ENCODE data around the gene CNPY2.
"Not testable (repeated sequence)": the region's sequence is repeated elsewhere in the genome, so short reads cannot be mapped to it uniquely, and the experiment has no call there.

CNPY2 gene

DNA sequence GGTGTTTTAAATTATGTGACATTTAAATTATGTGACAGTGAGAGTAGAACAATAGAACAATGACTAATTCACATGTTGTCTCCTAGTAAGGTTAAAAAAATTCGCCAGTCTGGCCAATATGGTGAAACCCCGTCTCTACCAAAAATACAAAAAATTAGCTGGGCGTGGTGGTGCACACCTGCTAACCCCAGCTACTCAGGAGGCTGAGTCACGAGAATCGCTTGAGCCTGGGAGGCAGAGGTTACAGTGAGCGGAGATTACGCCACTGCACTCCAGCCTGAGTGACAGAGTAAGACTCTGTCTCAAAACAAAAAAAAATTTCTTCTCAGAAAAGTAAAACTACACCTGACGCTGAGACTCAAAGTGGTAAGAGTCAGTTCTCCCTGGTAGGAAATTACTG lies 18.4 kb downstream of the CNPY2 start:
- no peak for DNase-seq

DNA sequence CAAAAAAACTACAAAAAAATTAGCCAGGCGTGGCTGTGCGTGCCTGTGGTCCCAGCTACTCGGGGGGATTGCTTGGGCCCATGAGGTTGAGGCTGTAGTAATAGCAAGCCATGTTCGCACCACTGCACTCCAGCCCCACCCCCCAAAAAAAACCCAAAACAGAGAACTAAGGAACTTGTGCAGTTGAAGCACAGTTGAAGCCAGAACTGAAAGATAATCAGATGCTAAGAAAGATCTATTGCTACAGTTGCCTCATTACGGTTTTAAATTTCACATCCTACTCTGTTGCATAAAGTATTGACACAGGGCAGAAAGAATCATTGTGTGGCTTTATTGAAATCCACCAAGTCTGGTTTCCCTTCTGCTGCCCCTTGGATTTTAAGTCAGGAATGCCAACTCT lies 19.5 kb downstream of the CNPY2 start:
- DNase-seq: no peak

DNA sequence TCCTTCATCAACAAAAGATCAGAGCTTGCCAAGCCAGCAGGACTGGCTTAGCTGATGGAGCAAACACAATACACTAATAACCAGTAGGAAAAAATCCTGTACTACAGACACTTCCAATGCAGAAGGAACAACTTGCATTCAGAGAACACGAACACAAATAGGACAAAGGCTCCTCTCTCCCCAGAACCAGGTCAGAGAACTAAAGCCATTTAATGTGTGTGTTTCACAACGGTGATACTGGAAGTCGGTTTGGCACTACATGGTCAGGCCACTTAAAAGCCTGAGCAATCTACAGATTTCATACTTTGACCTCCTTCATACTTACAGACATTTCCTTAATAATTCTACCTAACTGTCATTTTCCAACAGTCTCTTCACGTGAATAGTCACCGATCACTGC lies 22.0 kb downstream of the CNPY2 start:
- no peak for DNase-seq

DNA sequence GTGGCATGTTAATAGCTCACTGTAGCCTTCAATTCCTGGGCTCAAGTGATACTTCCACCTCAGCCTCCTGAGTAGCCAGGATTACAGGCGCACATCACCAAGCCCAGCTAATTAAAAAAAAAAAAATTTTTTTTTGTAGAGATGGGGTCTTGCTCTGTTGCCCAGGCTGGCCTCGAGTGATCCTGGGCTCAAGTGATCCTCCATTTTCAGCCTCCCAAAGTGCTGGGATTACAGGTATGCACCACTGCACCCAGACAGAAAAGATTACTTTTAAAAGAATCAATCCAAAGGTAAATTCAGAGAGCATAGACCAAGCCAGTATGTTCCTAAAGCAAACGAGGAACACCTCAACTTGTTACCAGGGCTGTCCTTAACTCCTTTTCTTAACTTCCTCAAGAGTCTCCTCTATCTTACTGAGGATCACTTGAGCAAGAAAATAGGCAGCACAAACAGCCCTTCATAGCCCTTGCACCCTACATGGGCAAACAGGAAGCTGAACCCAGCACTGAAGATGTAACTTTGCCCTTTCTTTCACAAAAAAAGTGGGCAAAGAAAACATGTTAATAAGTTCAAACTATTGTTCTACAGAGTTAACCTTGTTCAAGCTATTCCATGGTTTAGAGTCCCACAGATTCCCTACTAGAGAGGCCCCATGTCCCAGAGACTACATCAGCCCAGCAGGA lies 26.9 kb downstream of the CNPY2 start:
- DNase-seq: no peak

DNA sequence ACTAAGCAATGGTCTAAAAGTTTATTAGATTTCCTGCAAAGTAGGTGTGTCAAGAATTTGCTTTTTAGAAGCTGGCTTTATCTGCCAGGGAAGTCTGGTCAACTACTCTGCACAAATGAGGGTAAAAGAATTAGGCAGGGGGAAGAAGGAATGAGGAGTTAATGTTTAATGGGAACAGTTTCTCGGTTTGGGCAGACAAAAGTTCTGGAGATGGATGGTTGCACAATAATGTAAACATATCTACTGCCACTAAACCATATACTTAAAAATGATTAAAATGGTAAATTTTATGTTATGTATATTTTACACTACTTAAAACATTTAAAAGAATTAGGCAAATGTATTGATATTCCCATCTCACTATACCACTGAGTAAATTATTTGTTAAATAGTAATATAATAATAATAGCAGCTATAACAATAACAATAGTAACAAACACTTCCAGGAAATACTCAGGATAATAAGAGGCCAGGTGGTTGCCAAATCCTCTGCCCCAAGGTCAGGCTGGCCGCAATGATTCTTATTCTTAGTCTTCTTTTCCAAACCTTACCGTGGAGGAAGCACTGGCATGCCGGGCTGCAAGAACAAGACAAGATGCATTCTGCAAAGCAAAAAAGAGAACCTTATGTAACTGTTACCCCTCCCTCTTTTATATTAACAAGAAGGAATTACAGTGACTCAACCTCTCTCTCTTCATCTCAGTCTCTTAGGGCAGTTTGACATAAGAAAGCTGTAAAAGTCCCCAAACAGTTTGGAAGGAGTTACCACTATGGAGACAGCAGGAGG lies 29.6 kb downstream of the CNPY2 start:
- no peak for DNase-seq

DNA sequence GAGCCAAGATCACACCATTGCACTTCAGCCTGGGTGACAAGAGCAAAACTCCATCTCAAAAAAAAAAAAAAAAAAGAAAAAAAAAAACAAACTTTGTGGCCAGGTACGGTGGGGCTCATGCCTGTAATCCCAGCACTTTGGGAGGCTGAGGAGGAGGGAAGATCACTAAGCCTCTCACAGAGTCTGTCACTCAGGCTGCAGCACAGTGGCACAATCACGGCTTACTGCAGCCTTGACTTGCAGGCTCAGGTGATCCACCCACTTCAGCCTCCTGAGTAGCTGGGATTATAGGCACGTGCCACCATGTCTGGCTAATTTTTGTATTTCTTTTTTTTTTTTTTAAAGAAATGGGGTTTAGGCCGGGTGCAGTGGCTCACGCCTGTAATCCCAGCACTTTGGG lies 31.5 kb downstream of the CNPY2 start:
- not testable (repeated sequence) for DNase-seq

DNA sequence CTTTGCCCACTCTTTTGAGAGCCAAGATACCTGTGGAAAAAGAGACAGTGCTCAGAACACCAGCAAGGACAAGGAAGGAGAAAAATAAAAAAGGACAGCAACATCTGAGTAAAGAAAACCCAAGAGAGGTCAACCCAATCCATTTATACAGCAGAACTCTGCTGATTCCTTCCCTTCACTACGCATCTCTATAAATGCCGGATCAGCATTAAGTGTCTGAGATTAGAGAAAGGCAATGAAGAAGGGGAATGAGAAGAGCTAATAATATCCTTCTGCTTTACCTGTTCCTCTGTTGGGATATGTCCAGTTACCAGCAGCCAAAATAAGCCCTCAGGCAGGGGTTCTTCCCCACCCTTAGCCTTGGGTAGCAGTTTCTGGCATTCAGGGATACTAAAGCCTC lies 33.2 kb downstream of the CNPY2 start:
- DNase-seq: no peak

DNA sequence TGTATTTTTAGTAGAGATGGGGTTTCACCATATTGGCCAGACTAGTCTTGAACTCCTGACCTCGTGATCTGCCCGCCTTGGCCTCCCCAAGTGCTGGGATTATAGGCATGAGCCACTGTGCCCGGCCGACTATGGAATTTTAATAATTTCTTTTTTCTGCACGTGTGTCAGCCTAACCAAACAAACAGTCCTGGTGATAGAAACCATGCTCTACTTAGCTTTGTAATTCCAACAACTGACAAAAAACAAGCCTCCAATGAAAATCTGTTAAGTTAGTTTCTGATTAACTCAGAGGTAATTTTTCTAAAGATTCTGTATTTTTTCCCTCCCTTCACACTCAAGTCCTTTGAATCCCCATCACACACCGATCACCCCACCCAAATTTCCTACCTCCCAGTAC lies 33.8 kb downstream of the CNPY2 start:
- DNase-seq: no peak

DNA sequence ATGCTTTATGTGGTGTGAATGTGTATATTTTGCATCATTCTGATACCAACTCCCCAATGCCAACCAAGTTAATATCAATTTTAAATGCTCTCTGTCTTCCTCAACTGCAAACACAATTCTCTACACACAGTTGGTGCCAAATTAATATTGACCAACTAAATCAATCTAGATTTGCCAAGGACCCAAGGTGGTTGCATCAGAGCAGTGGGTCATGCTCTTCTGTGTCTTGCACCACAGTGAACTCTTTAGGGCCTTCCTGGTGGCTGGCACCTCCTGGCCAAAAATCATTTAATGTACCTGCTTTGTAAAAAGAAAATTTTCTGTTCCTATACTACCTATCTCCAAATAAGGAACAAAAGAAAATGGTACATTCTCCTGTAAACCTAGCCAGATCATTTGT lies 34.9 kb downstream of the CNPY2 start:
- DNase-seq: no peak

DNA sequence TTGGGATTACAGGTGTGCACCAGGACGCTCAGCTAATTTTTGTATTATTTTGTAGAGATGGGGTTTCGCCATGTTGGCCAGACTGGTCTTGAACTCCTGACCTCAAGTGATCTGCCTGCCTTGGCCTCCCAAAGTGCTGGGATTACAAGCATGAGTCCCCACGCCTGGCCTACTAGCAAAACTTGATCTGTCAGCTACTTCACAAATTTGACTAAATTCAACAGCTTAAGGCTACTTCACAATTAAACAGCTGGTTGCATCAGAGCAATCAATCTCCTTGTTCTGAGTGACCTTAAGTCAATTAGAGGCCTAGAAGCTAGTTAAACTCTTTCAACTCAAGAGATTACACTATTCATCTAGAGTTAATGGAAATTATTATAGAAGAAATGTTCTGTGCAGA lies 36.9 kb downstream of the CNPY2 start:
- DNase-seq: no peak

DNA sequence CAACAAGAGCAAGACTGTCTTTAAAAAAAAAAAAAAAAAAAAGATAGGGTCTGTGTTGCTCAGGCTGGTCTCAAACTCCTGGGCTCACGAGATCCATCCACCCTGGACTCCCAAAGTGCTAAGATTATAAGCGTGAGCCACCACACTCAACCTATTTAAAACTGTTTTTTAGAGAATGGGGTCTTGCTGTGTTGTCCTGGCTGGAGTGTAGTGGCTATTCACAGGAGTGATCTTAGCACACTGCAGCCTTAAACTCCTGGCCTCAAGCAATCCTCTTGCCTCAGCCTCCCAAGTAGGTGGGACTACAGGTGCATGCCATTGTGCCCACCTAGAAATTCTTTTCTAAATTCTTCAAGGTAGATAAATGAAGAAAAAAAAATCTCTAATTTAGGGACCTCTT lies 41.5 kb downstream of the CNPY2 start:
- no peak for DNase-seq

DNA sequence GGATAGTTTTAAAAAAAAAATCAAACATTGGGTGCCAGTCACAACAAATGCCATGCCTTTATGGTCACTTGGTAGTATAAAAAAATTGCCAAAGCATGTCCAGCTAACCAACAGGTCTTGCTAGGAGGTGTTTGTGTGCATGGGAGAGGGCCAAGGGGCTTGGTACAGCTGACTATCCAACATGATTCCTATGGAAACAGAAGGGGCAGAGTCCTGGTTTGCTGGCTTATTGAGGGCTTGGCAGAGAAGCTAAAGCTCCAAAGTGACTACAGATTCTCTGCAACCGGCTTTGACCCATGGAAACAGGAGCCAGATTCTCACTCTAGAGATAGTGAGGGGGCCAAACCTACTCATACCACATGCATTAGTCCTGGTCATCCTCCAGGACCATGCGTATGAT lies 43.3 kb downstream of the CNPY2 start:
- DNase-seq: not testable (repeated sequence)

DNA sequence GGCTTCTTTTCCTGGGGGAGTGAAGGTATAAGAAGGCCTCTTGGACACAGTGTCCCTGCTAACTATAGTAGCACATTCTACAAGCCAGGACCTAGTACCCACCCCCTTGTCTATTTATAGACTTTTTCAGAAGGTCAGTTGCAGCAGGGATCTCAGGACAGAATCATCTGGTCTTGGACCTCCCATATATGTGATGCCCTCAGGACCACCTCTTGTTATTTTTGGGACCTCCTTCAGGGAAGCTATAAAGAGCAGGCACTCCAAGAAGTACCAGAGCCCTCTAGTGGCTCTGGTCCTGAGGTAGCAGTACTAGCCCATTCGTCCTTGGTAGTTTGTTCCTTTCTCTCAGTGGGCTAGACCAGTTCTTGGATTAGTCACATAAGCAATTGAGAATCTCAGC lies 44.8 kb downstream of the CNPY2 start:
- no peak for DNase-seq

DNA sequence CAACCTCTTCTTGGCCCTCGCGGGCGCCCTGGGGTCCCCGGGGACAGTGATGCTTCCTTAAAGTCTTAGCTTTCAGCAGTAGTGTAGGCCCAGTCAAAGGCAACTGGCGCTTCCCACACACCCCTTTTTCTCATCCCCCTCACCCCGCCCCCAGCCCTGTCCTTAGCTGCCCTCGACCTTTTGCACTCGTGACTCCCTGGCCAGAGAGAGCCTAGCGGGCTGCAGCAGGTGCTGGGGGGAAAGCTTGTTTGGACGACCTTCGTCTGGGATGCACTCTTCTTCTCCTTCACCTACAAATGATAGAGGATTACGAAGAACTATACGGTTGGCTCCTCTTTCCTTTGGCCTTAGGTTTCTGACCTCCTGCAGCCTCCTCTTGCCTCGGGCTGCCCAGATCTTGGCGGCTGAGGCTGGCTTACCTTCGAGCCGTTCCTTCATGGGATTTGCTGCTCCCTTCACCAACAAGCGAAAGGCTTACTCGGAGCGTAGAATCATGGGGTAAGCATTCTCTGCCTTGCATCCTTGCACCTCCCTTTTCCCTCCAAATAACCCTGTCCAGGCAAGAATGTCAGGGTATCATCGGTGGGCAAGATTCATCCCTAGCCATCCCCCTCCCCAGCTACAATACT lies 48.2 kb downstream of the CNPY2 start:
- DNase-seq: no peak

DNA sequence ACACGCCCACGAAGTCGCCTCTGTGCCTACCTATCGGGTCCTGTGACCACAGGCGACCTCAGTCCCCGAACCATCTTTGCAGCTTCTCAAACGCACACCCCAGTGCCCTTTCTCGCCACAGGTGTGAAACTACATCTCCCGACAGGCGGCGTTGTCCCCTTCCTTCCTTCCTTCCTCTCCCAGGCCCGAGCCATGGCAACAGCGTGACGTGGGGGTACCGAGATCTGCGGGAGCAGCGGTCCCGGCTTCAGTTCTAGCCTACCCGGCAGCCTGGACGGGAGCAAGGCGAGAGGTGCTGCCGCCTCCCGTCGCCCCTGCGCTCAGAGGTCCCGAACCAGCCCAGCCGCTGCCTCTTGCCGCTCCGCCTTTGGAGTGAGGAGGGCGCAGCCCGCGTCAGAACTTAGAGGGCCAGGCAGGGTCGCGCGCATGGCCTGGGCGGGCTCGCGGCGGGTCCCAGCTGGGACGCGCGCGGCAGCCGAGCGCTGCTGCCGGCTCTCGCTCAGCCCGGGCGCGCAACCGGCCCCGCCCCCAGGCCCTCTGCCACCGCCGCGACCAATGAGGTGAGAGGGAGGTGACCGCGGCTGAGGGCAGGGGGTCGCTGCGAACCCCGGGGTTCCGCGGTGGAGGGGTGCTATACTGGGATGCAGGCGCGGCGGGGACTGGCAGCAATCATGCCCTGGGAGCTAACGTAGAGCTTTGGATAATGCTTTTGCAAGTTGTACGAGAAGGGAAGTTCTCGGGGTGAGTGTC lies 48.9 kb downstream of the CNPY2 start, which contains the start of gene COQ10A:
Gene COQ10A (plus strand): TSS at position 250 of the 750 bp plus-strand sequence. CDS start 177 bp downstream, at position 427.
- peak; percentile 63 to 78 (median 74) for DNase-seq

DNA sequence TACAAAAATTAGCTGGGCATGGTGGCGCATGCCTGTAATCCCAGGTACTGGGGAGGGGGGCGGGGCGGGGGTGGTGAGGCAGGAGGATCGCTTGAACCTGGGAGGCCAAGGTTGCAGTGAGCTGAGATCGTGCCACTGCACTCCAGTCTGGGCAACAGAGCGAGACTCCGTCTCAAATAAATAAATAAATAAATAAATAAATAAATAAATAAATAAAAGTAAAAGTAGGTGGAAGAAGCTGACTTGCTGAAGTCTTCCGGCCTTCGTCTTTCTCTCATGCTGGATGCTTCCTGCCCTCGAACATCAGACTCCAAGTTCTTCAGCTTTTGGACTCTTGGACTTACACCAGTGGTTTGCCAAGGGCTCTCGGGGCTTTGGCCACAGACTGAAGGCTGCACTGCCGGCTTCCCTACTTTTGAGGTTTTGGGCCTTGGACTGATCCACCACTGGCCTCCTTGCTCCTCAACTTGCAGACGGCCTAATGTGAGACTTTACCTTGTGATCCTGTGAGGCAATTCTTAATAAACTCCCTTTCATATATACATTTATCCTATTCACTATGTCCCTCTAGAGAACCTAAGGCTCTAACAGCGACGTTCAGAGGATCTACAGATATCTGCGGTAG lies 49.6 kb downstream of the CNPY2 start:
- not testable (repeated sequence) for DNase-seq

DNA sequence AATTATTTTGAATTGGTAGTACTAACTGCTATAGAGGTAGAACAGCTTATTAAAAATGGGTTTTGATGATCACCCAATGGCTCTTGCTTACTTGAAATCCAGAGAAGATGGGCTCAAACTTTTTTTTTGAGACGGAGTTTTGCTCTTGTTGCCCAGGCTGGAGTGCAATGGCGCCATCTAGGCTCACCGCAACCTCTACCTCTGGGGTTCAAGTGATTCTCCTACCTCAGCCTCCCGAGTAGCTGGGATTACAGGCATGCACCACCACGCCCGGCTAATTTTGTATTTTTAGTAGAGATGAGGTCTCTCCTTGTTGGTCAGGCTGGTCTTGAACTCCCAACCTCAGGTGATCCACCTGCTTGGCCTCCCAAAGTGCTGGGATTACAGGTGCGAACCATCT lies 52.8 kb downstream of the CNPY2 start:
- DNase-seq: not testable (repeated sequence)

DNA sequence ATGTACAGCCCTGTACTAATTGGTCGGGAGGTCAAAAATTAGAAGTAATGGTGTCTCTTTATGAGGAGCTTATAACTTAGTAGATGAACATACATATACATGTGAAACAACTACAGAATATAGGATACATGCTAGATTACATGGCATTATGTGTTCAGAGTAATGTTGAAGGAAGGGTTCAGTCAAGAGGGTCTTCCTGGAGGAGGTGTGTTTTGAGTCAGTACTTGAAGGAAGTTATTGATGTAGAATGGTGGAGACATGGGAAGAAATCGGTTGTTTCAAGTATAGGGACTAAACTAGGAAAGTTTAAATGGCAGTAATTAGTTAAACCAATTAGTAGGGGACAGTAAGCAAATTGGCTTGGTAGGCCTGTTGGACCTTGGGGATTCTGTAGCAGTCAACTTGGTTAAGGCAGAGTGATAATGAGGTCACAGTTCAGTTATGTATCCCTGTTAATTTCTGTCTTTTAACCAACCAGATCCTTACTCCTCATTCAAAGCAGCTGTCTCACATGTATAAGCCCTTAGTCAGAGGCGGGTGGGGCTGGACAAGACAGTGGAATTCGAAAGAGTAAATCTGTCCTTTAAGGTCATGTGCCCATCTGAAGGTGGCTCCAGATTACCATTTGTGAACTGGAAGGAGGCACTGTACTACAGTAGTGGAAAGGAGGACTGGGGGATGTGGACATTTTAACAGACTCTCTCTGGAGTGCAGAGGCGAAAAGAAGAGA lies 54.1 kb downstream of the CNPY2 start:
- no peak for DNase-seq

DNA sequence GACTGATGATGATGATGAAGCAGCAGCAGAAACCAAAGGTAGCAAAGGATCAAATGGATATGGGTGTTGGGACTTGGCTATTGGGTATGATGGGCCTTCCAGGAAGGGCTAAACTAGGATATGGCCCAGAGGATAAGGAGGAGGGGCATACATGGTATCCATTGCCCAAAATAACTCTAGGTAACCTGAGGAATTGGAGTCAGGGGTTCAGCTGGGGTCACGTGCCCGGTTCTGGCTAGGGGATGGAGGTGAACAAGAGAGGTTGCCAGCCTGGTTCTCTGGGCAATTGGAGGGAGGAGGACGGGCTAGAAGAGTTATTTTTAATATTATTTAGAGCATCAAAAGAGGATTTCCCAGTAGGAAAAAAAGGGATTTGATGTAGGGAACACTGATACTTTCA lies 54.9 kb downstream of the CNPY2 start:
- no peak for DNase-seq

DNA sequence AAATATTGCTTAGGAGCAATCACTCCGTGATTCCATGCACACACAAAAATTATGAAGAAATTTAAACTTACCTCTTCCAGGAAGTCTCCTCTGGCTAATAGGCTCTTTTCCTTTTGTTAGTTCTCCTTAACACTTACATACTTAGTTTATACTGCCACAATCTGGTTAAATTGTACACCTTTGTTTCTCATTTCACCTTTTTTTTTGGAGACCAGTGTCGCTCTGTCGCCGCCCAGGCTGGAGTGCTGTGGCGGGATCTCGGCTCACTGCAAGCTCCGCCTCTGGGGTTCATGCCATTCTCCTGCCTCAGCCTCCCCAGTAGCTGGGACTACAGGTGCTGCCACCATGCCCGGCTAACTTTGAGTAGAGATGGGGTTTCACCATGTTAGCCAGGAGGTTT lies 55.4 kb downstream of the CNPY2 start:
- no peak for DNase-seq
